HG03060 (cell line): ENCODE data around the gene HTR6.

Experiments used
- ATAC-seq: cut with Tn5 transposase; IDR thresholded peaks from one replicate; pipeline ENCODE4 v1.9.1; 2021; ENCODE audit warnings: low read depth, moderate number of reproducible peaks; ENCODE audit not compliant: unreplicated experiment

Gene HTR6

DNA sequence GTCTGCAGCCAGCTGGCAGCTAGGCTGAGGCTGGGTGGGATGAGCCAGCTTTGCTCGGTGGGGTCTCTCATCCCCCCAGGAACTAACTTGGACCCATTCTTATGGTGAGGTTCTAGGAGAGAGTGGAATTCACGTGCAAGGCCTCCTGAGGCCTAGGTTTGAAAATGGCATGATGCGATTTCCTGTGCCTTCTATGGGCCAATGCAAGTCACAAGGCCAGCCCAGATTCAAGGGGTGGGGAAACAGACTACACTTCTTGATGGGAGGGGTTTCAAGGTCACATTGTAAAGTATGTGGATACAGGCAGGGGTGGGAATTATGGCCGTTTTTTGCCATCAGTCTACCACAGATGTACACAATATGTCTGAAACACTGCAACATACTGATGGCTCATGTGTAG lies 48.3 kb downstream of the HTR6 start:
- no peak for ATAC-seq

DNA sequence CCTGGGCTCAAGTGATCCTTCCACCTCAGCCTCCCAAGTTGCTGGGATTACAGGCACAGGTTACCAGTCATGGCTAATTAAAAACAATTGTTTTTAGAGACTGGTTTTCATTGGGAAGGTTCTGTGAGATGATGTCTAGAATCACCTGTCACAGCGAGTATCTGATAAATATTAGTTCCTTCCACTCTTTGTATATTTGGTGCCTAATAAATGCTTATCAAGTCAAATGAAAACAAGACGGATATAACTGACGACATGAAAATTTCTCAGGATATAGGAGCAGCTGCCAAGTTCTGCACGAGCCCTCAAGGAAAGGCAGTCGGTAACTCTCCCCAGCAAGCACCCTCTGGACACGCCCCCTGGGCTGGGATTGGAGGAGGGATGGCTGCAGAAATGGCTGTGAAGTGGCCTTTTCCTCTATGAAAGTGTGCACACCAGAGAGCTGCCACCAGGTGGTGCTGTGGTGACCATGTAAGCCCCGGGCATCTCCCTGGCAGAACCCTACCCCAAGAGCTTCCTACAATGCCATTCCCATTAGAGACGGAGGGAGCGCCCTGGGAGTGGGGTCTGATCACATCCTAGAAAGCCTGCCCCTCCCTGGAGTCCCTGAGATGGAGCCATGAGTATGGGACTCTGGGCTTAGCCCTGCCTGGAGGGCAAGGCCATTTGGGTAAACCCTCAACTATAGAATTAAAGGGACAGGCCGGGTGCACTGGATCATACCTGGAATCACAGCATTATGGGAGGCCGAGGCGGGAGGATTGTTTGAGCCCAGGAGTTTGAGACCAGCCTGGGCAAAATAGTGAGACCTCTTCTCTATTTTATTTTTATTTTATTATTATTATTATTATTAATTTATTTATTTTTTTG lies 50.9 kb downstream of the HTR6 start:
- ATAC-seq: no peak

DNA sequence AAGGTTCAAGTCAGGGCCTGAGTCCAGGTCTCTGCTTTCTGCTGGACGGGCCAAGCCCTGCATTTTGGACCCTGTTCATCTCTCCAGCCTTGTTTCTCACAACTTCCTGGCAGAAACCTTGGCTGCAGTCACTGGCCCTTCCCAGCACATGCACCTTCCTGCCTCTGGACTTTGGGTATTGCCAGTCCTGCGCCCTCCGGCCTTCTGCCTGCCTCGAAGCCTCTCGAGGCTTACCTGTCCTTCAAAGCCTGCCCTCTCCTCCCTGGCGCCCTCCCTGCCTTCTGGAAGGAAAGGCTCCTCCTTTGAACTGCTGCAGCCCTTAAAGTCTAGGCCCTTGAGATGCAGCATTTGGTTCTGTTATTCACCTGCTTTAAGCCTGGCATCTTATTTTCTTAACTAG lies 52.8 kb downstream of the HTR6 start:
- no peak for ATAC-seq

DNA sequence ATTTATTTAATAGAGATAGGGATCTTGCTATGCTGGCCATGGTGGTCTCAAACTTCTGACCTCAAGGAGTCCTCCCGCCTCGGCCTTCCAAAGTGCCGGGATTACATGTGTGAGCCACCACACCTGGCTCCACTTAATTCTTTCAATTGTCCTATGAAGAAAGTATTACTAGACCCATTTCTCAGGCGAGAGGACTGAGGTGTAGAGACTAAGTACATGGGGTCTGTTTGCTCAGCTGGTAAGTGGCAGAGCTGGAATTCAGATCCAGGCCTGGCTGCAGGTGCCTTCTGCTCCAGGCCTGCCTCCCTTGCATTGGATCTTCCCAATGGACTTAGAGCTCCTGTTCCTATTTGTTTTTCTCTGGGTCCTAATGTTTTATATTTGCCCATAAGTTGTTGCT lies 55.5 kb downstream of the HTR6 start:
- ATAC-seq: no peak

DNA sequence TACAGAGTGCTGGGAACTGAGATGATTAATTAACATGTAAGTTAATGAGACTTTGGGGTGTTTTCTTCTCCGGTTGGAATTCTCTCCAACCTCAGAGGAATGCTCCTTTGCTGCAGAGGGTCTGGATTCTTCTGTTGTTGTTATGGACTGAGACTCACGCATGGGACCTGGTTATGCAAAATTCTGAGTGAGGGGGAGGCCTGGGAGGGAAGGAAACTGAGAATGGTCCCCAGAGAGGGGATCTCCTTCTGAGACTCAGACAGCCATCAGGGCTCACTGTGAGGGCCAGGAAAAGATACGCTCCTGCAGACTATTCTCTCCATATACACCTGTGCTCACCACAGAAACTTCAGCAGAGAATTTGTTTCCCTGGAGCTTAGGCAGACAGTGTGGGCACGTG lies 56.3 kb downstream of the HTR6 start:
- no peak for ATAC-seq

DNA sequence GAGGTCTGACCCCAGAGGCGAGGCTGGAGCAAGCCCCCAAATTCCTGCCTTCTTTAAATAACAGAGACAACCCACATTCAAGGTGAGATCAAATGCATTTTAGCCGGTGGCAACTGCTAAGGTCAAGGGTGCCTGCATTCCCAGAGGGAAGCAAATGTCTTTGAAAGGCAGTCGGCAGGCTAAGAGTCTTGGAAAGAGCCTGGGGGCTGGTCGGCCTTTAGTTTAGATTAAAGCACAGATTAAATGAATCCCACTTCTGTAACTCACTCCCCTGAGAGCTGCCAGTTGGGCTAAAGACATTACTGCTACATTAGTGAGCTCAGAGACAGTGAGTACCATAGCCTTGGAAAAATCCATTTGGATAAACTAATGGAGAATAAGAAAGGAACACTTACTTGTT lies 59.2 kb downstream of the HTR6 start:
- ATAC-seq: no peak

DNA sequence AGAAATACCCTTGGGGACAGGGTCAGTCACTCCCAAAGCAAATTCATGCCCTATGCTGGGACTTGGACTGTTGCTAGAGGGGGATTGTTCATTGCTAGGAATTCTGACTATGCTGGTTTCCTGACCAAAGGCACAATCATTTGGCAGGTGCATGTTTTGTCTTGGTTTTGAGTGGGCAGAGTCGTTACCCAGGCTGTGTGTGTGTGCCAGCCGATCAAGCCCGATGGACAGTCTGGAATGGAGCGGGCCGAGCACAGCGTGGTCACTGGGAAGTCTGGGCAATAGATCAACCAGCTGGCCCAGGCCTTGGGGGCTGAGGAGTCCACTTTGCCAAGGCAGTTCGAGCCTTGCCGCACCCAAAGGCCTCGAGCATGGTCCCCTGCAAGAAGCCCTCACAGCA lies 60.9 kb downstream of the HTR6 start:
- no peak for ATAC-seq

DNA sequence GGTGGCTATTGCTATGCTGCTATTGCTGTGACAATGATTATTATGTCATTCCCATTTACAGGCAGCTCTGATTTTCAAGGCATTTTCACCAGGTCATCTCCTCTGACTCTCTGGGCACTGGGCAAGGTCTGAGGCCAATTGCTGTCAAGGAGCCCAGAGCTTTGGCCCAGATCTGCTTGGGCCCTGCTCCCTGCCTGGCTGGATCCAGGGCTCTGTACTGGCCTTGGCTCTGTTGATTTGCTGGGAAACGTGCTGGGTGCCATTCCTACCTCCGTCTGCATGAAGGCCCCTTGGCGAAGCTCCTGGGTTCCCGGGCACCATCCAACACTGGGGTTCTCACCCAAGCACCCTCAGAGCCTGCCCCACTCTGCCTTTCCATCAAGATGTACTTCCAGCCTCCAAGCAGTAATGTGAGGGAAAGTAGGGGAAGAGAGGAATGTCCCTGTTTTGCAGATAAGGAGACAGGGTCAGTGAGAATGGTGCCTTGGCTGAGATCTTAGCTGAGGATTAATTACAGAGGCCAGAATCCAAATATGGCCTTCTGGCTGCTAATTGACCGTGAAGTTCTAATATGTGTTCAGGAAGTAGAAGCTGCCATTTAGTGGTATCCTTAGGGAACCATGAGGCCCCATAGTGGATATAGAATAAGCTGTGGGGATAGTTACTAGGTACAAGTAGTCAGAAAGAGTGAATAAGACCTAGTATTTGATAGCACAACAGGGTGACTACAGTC lies 63.9 kb downstream of the HTR6 start:
- ATAC-seq: no peak

DNA sequence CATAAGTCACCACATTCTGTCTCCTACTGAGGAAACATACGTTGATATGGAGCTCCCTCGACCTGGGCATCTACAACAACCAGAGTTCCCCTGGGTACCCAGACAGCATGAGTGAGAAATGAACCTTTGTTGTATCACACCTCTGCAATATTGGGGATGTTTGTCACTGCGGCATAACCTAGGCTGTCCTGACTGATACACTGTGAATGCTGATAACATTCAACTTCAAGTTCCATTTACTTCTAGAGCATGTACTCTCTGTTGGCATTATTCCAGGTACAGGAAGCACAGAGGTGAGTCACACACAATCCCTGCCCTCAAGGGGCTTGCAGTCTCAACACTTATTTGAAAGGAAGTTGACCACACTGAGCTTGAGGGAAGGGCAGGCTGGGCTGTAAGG lies 65.6 kb downstream of the HTR6 start:
- no peak for ATAC-seq
